CD14-positive monocyte (primary cell): ENCODE results near the gene NR4A1. TPM values are rescaled to one million over a fixed set of nuclear protein-coding genes. Genes with fewer than 3 reads are reported as not detected.

Experiments
- DNase-seq, 3 donors: peaks; one replicate each; pipeline ENCODE4 v3.0.0-alpha.2; 2011 to 2022
- H2AFZ ChIP-seq: 2 replicates; pipeline ENCODE4 v1.6.0; 2012; ENCODE audit warnings: mild to moderate bottlenecking, low read depth, low read length, inconsistent platforms; ENCODE audit not compliant: insufficient read depth, poor library complexity, severe bottlenecking
- H3K27ac ChIP-seq, 2 donors: 1 replicate in 1 of 2; 2 replicates in 1 of 2; pipeline ENCODE4 v1.5.1; 2012 to 2013; ENCODE audit warnings: low read length in 2 of 2, control low read depth in 1 of 2, inconsistent platforms in 1 of 2, low read depth in 1 of 2, mild to moderate bottlenecking in 1 of 2
- H3K27me3 ChIP-seq, 2 donors: one replicate each; pipeline versions ENCODE4 v1.6.0 to v1.6.1; 2011 to 2013; ENCODE audit warnings: low read length in 2 of 2; ENCODE audit not compliant: control insufficient read depth in 2 of 2, insufficient read depth in 2 of 2
- H3K36me3 ChIP-seq, 2 donors: replicated peaks in 1 of 2; 1 replicate in 1 of 2; 2 replicates in 1 of 2; pipeline versions ENCODE4 v1.5.1 to v1.6.1; 2012 to 2013; ENCODE audit warnings: low read length in 2 of 2, control low read depth in 1 of 2, inconsistent platforms in 1 of 2, mild to moderate bottlenecking in 1 of 2; ENCODE audit not compliant: insufficient read depth in 2 of 2, control insufficient read depth in 1 of 2
- H3K4me1 ChIP-seq, 2 donors: 1 replicate in 1 of 2; 2 replicates in 1 of 2; pipeline versions ENCODE4 v1.5.1 to v1.6.1; 2012 to 2013; ENCODE audit warnings: low read length in 2 of 2, control low read depth in 1 of 2, inconsistent platforms in 1 of 2, mild to moderate bottlenecking in 1 of 2, moderate library complexity in 1 of 2; ENCODE audit not compliant: insufficient read depth in 2 of 2, control insufficient read depth in 1 of 2
- H3K4me2 ChIP-seq: replicated peaks from 2 replicates; pipeline ENCODE3; 2012; ENCODE audit warnings: low read length, moderate library complexity, mild to moderate bottlenecking; ENCODE audit not compliant: poor library complexity, severe bottlenecking; ENCODE audit errors: extremely low read depth
- H3K4me3 ChIP-seq, 3 experiments: fragments of 200-600 bp in 1 of 3; sonication (generic) in 1 of 3; replicated peaks in 1 of 3; 1 replicate in 2 of 3; 2 replicates in 1 of 3; pipeline ENCODE4 v1.5.1; 2011 to 2013; ENCODE audit warnings: low read length in 3 of 3, mild to moderate bottlenecking in 3 of 3, control low read depth in 2 of 3, low read depth in 2 of 3, inconsistent platforms in 1 of 3, moderate library complexity in 1 of 3
- H3K79me2 ChIP-seq: 2 replicates; pipeline ENCODE4 v1.6.0; 2012; ENCODE audit warnings: mild to moderate bottlenecking, control low read depth, inconsistent platforms, low read length, moderate library complexity; ENCODE audit not compliant: insufficient read depth
- H3K9ac ChIP-seq: 2 replicates; pipeline ENCODE4 v1.6.0; 2017; ENCODE audit warnings: low read length, mild to moderate bottlenecking; ENCODE audit not compliant: insufficient read depth, poor library complexity, severe bottlenecking
- H3K9me3 ChIP-seq, 2 donors: replicated peaks in 1 of 2; 1 replicate in 1 of 2; 2 replicates in 1 of 2; pipeline versions ENCODE4 v1.5.1 to v1.6.1; 2012 to 2013; ENCODE audit warnings: low read length in 2 of 2, control low read depth in 1 of 2; ENCODE audit not compliant: control insufficient read depth in 1 of 2, insufficient read depth in 1 of 2
- H4K20me1 ChIP-seq: 2 replicates; pipeline ENCODE4 v1.6.0; 2012; ENCODE audit warnings: mild to moderate bottlenecking, low read length, control low read depth, moderate library complexity; ENCODE audit not compliant: insufficient read depth
- H3K27ac Mint-ChIP-seq, 7 donors: one replicate each; pipeline ENCODE4 v1.8.0; 2020; ENCODE audit warnings: mild to moderate bottlenecking in 7 of 7, mixed read lengths in 7 of 7, moderate library complexity in 6 of 7, inconsistent platforms in 2 of 7
- H3K27me3 Mint-ChIP-seq, 3 donors: one replicate each; pipeline ENCODE4 v1.8.0; 2021 to 2022; ENCODE audit warnings: low read depth in 3 of 3, mild to moderate bottlenecking in 3 of 3, mixed read lengths in 3 of 3, moderate library complexity in 3 of 3, inconsistent platforms in 1 of 3
- H3K36me3 Mint-ChIP-seq, 2 donors: one replicate each; pipeline ENCODE4 v1.8.0; 2020; ENCODE audit warnings: mixed read lengths in 2 of 2, inconsistent platforms in 1 of 2, mild to moderate bottlenecking in 1 of 2
- H3K4me1 Mint-ChIP-seq: one replicate; pipeline ENCODE4 v1.8.0; 2020; ENCODE audit warnings: mild to moderate bottlenecking, mixed read lengths
- H3K4me3 Mint-ChIP-seq, 2 donors: one replicate each; pipeline ENCODE4 v1.8.0; 2020; ENCODE audit warnings: mild to moderate bottlenecking in 2 of 2, mixed read lengths in 2 of 2, moderate library complexity in 1 of 2
- H3K9me3 Mint-ChIP-seq, 7 donors: one replicate each; pipeline ENCODE4 v1.8.0; 2020 to 2022; ENCODE audit warnings: mixed read lengths in 7 of 7, mild to moderate bottlenecking in 6 of 7, moderate library complexity in 6 of 7, inconsistent platforms in 2 of 7
- WGBS: methylation state at CpG from one replicate; pipeline ENCODE4 v1.1.5; 2013; ENCODE audit warnings: missing lambda C conversion rate; ENCODE audit not compliant: insufficient coverage; 5-methylcytosine and 5-hydroxymethylcytosine counted together
- intact Hi-C, 2 donors: fragments of 100-400 bp; cut with micrococcal nuclease; formaldehyde crosslinking; loops; one replicate each; pipeline versions ENCODE4 v1.15.0 to v1.15.1; 2023
- polyA plus RNA-seq, 3 donors: library from polyadenylated mRNA; depleted of rRNA in 1 of 3; unstranded in 2 of 3; stranded (reverse) in 1 of 3; fragments of 300-500 nt in 2 of 3; fragments of >200 nt in 1 of 3; fragmentation: Illumina TruSeq in 2 of 3; gene quantifications; 1 replicate in 2 of 3; 2 replicates in 1 of 3; pipeline ENCODE4 v1.2.3, GENCODE V29; 2012 to 2021
- TF ChIP-seq, protein P1 (sequence below): fragments of 200-600 bp; IDR thresholded peaks from one replicate; pipeline ENCODE4 v1.8.0; 2022; ENCODE audit warnings: antibody characterized with exemption, mild to moderate bottlenecking

Gene NR4A1
- polyA plus RNA-seq, 3 donors, result 10.1 to 1,297 (median 41.4) TPM

- peaks cover 0 to 4% (median 0%) of the 10 kb centered on the region in 7 donors for H3K9me3 Mint-ChIP-seq
- peaks cover 37% of the 10 kb centered on the region for H3K4me1 Mint-ChIP-seq
- no peak overlapping the region for H3K9ac ChIP-seq
- TF ChIP-seq, protein P1, sequence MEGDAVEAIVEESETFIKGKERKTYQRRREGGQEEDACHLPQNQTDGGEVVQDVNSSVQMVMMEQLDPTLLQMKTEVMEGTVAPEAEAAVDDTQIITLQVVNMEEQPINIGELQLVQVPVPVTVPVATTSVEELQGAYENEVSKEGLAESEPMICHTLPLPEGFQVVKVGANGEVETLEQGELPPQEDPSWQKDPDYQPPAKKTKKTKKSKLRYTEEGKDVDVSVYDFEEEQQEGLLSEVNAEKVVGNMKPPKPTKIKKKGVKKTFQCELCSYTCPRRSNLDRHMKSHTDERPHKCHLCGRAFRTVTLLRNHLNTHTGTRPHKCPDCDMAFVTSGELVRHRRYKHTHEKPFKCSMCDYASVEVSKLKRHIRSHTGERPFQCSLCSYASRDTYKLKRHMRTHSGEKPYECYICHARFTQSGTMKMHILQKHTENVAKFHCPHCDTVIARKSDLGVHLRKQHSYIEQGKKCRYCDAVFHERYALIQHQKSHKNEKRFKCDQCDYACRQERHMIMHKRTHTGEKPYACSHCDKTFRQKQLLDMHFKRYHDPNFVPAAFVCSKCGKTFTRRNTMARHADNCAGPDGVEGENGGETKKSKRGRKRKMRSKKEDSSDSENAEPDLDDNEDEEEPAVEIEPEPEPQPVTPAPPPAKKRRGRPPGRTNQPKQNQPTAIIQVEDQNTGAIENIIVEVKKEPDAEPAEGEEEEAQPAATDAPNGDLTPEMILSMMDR, result no peak
- 54% methylated on average over 3 of the region's 8 CpGs for WGBS
- intact Hi-C loops, result loop anchor here in 1 of 2 donors (5.0 kb wide), 1 partner anchor 39 kb away; no protein-coding TSS in a partner anchor
- no peak overlapping the region for H3K4me2 ChIP-seq
- peak in 2 of 3 donors; percentile 23 to 54 for DNase-seq
- no peaks in the 10 kb centered on the region for H3K36me3 Mint-ChIP-seq
- H3K79me2 ChIP-seq, result peaks cover 17% of the 10 kb centered on the region
- no peak overlapping the region for H3K27ac ChIP-seq
- H2AFZ ChIP-seq, result no peak overlapping the region
- peaks cover 0 to 5% of the 10 kb centered on the region in 2 donors for H3K27me3 ChIP-seq
- peak overlapping the region in 4 of 7 donors; percentile 3 to 74 (median 24) for H3K27ac Mint-ChIP-seq
- no peaks in the 10 kb centered on the region for H3K36me3 ChIP-seq
- H3K4me3 ChIP-seq, result no peak overlapping the region
- H3K4me3 Mint-ChIP-seq, result no peak overlapping the region
- no peaks in the 10 kb centered on the region for H4K20me1 ChIP-seq
- H3K9me3 ChIP-seq, result no peaks in the 10 kb centered on the region
- peaks cover 2 to 26% (median 21%) of the 10 kb centered on the region in 3 donors for H3K27me3 Mint-ChIP-seq
- H3K4me1 ChIP-seq, result peaks cover 20% of the 10 kb centered on the region in 2 donors
Observed at GRCh38 chr12:52066346-52067080, 15.3 kb downstream of the NR4A1 start.

DNA sequence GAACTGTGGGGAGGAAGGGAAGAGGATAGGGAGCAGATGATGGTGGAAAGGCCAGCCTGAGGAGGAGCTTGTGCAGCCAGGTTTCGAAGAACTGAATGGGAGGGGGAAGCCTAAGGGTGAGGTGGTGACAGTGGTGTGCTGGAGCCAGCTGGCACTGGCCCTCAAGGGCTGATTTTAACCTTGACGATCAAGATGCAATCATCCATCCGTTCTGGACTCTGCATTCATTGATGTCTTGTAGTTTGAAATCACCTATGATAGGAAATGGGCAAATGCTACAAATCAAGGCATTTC, 15.8 kb downstream of the NR4A1 start:
- intact Hi-C loops, result loop anchor here in 1 of 2 donors (5.0 kb wide), 1 partner anchor 40 kb away; no protein-coding TSS in a partner anchor
- no peak for DNase-seq
- no peak overlapping the region for H3K27ac ChIP-seq
- peaks cover 0 to 5% of the 10 kb centered on the region in 2 donors for H3K27me3 ChIP-seq
- H3K27ac Mint-ChIP-seq, result peak overlapping the region in 4 of 7 donors; percentile 3 to 72 (median 17)
- peaks cover 2% of the 10 kb centered on the region in 2 donors for H3K36me3 Mint-ChIP-seq
- H3K4me1 Mint-ChIP-seq, result peaks cover 40% of the 10 kb centered on the region
- TF ChIP-seq, protein P1, result no peak
- peaks cover 22% of the 10 kb centered on the region for H3K79me2 ChIP-seq
- H4K20me1 ChIP-seq, result no peaks in the 10 kb centered on the region
- no peak overlapping the region for H3K9ac ChIP-seq
- no peak overlapping the region for H3K4me3 ChIP-seq
- H3K4me3 Mint-ChIP-seq, result no peak overlapping the region
- no peak overlapping the region for H2AFZ ChIP-seq
- peaks cover under 1 to 4% of the 10 kb centered on the region in 2 donors for H3K36me3 ChIP-seq
- peaks cover 0 to 4% (median 0%) of the 10 kb centered on the region in 7 donors for H3K9me3 Mint-ChIP-seq
- peaks cover 20 to 21% of the 10 kb centered on the region in 2 donors for H3K4me1 ChIP-seq
- H3K9me3 ChIP-seq, result no peaks in the 10 kb centered on the region
- 92% methylated on average over 1 of the region's 3 CpGs for WGBS
- peaks cover 2 to 26% (median 21%) of the 10 kb centered on the region in 3 donors for H3K27me3 Mint-ChIP-seq
- H3K4me2 ChIP-seq, result no peak overlapping the region
